H9 (cell line): Measurements from ENCODE around the gene TARP.

ENCODE experiments used
- DNase-seq: peaks from one replicate; pipeline ENCODE4 v3.0.0-alpha.2; 2017
- H2AFZ ChIP-seq: one replicate; pipeline ENCODE4 v1.6.1; 2013; ENCODE audit warnings: mild to moderate bottlenecking, low read length, control low read depth, moderate library complexity
- H2AK5ac ChIP-seq: 2 replicates; pipeline ENCODE4 v1.6.1; 2013; ENCODE audit warnings: low read length, control low read depth, mixed read lengths; ENCODE audit not compliant: insufficient read length
- H2BK120ac ChIP-seq: one replicate; pipeline ENCODE4 v1.6.1; 2013; ENCODE audit warnings: low read depth, mild to moderate bottlenecking, low read length, control low read depth, inconsistent platforms; ENCODE audit not compliant: poor library complexity, severe bottlenecking
- H2BK12ac ChIP-seq: 2 replicates; pipeline ENCODE4 v1.6.1; 2013; ENCODE audit warnings: low read length, control low read depth, mixed read lengths, low read depth; ENCODE audit not compliant: insufficient read length
- H2BK15ac ChIP-seq: 2 replicates; pipeline ENCODE4 v1.6.1; 2013; ENCODE audit warnings: low read depth, low read length, control low read depth
- H2BK20ac ChIP-seq: one replicate; pipeline ENCODE4 v1.6.1; 2013; ENCODE audit warnings: low read depth, mild to moderate bottlenecking, low read length, control low read depth, inconsistent platforms; ENCODE audit not compliant: poor library complexity, severe bottlenecking
- H2BK5ac ChIP-seq: 2 replicates; pipeline ENCODE4 v1.6.1; 2013; ENCODE audit warnings: low read length, control low read depth, mixed read lengths; ENCODE audit not compliant: insufficient read length
- H3K14ac ChIP-seq: 2 replicates; pipeline ENCODE4 v1.6.1; 2013; ENCODE audit warnings: low read length, control low read depth; ENCODE audit not compliant: insufficient read depth
- H3K18ac ChIP-seq: 2 replicates; pipeline ENCODE4 v1.6.1; 2013; ENCODE audit warnings: low read depth, mild to moderate bottlenecking, mixed read lengths, low read length, control low read depth; ENCODE audit not compliant: insufficient read length
- H3K23ac ChIP-seq: 2 replicates; pipeline ENCODE4 v1.6.1; 2013; ENCODE audit warnings: low read length, control low read depth, mixed read lengths, low read depth; ENCODE audit not compliant: insufficient read length
- H3K23me2 ChIP-seq: 2 replicates; pipeline ENCODE4 v1.6.1; 2013; ENCODE audit warnings: low read depth, mild to moderate bottlenecking, mixed read lengths, low read length, control low read depth; ENCODE audit not compliant: insufficient read length, poor library complexity, severe bottlenecking
- H3K27ac ChIP-seq: 2 replicates; pipeline ENCODE4 v1.5.1; 2013; ENCODE audit warnings: low read length, control low read depth, mixed read lengths, low read depth; ENCODE audit not compliant: insufficient read length
- H3K27me3 ChIP-seq: 2 replicates; pipeline ENCODE4 v1.6.1; 2013; ENCODE audit warnings: low read length, control low read depth, inconsistent platforms; ENCODE audit not compliant: insufficient read depth
- H3K4ac ChIP-seq: 2 replicates; pipeline ENCODE4 v1.6.1; 2013; ENCODE audit warnings: low read depth, mild to moderate bottlenecking, control low read depth, inconsistent platforms, low read length, moderate library complexity
- H3K4me1 ChIP-seq: 2 replicates; pipeline ENCODE4 v1.6.1; 2013; ENCODE audit warnings: low read length, control low read depth, inconsistent platforms; ENCODE audit not compliant: insufficient read depth
- H3K4me2 ChIP-seq: 2 replicates; pipeline ENCODE4 v1.6.1; 2013; ENCODE audit warnings: low read length, control low read depth, mixed read lengths; ENCODE audit not compliant: insufficient read length, insufficient read depth
- H3K56ac ChIP-seq: 2 replicates; pipeline ENCODE4 v1.6.1; 2013; ENCODE audit warnings: low read depth, mild to moderate bottlenecking, mixed read lengths, low read length, control low read depth; ENCODE audit not compliant: insufficient read length
- H3K79me1 ChIP-seq: 2 replicates; pipeline ENCODE4 v1.6.1; 2013; ENCODE audit warnings: low read depth, mild to moderate bottlenecking, moderate library complexity, low read length, control low read depth, inconsistent platforms; ENCODE audit not compliant: insufficient read depth, poor library complexity, severe bottlenecking
- H3K79me2 ChIP-seq: 2 replicates; pipeline ENCODE4 v1.6.1; 2013; ENCODE audit warnings: low read length, control low read depth, inconsistent platforms; ENCODE audit not compliant: insufficient read depth
- H3K9ac ChIP-seq: 2 replicates; pipeline ENCODE4 v1.6.1; 2013; ENCODE audit warnings: low read length, control low read depth, mixed read lengths; ENCODE audit not compliant: insufficient read length; ENCODE audit errors: extremely low read depth
- H3K9me3 ChIP-seq: one replicate; pipeline ENCODE4 v1.6.1; 2013; ENCODE audit warnings: low read depth, low read length, inconsistent platforms; ENCODE audit not compliant: control insufficient read depth
- H3T11ph ChIP-seq: one replicate; pipeline ENCODE4 v1.6.1; 2013; ENCODE audit warnings: mild to moderate bottlenecking, low read length, control low read depth, inconsistent platforms
- H4K20me1 ChIP-seq: one replicate; pipeline ENCODE4 v1.6.1; 2013; ENCODE audit not compliant: control insufficient read depth, insufficient read length, insufficient read depth
- H4K5ac ChIP-seq: 2 replicates; pipeline ENCODE4 v1.6.1; 2013; ENCODE audit warnings: low read depth, mild to moderate bottlenecking, mixed read lengths, low read length, control low read depth; ENCODE audit not compliant: insufficient read length
- H4K8ac ChIP-seq: replicated peaks from 2 replicates; pipeline ENCODE4 v1.6.1; 2013; ENCODE audit warnings: low read length, control low read depth, mixed read lengths, low read depth; ENCODE audit not compliant: insufficient read length
- H4K91ac ChIP-seq: 2 replicates; pipeline ENCODE4 v1.6.1; 2013; ENCODE audit warnings: low read depth, mild to moderate bottlenecking, moderate library complexity, mixed read lengths, low read length, control low read depth; ENCODE audit not compliant: insufficient read length
- H3K27ac Mint-ChIP-seq, 3 experiments: 2 replicates in 2 of 3; 3 replicates in 1 of 3; pipeline ENCODE4 v1.8.0; 2020 to 2021; ENCODE audit warnings: mixed read lengths in 3 of 3, mild to moderate bottlenecking in 1 of 3, moderate library complexity in 1 of 3
- H3K27me3 Mint-ChIP-seq: 2 replicates; pipeline ENCODE4 v1.8.0; 2021; ENCODE audit warnings: low read depth, mild to moderate bottlenecking, moderate library complexity, mixed read lengths
- H3K36me3 Mint-ChIP-seq, 3 experiments: 2 replicates in 2 of 3; 3 replicates in 1 of 3; pipeline ENCODE4 v1.8.0; 2020 to 2021; ENCODE audit warnings: low read depth in 3 of 3, mixed read lengths in 3 of 3; ENCODE audit not compliant: insufficient read depth in 1 of 3
- H3K4me1 Mint-ChIP-seq, 2 experiments: 2 replicates each; pipeline ENCODE4 v1.8.0; 2020; ENCODE audit warnings: mixed read lengths in 2 of 2
- H3K4me3 Mint-ChIP-seq, 2 experiments: 2 replicates in 1 of 2; 3 replicates in 1 of 2; pipeline ENCODE4 v1.8.0; 2020 to 2021; ENCODE audit warnings: mild to moderate bottlenecking in 2 of 2, mixed read lengths in 2 of 2, moderate library complexity in 1 of 2
- H3K9me3 Mint-ChIP-seq, 2 experiments: 2 replicates in 1 of 2; 3 replicates in 1 of 2; pipeline ENCODE4 v1.8.0; 2020; ENCODE audit warnings: mild to moderate bottlenecking in 2 of 2, mixed read lengths in 2 of 2, moderate library complexity in 1 of 2
- WGBS: extraction: QIAGEN DNeasy Blood & Tissue Kit; methylation state at CpG from one replicate; pipeline ENCODE4 v1.1.7; 2013; ENCODE audit warnings: missing lambda C conversion rate, low lambda C conversion rate, mixed read lengths; ENCODE audit not compliant: insufficient read length; ENCODE audit errors: extremely low coverage; 5-methylcytosine and 5-hydroxymethylcytosine counted together
- TF ChIP-seq, protein P1 (sequence below): fragments of 200-600 bp; sonication (generic); conservative IDR thresholded peaks from 3 replicates; pipeline ENCODE4 v1.8.0; 2021; ENCODE audit warnings: antibody characterized with exemption, mild to moderate bottlenecking

TARP gene

DNA sequence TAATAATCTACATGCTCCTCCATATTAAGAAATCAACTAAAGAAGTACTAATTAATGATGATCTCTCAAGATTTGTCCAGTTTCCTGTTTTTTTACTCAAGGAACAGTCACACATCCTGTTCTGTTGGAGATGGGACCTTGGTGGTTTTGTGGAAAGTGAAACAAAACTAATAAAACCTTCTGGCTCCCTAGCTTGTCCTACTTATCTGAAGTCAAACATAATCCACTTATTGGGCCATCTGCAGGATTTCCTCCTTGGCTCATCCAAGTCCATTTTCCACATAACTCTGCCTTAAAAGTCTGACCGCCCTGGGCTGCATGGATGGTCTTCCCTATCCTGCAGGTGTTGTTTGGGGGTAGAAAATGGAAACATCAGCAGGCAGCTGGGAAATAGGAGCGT, 39.4 kb upstream of the TARP start:
- Histone ChIP-seq H4K5ac (no peak overlapping the region), H3K23me2 (no peaks in the 10 kb centered on the region), H3K4ac (no peak overlapping the region), H3K79me2 (no peaks in the 10 kb centered on the region), H2BK20ac (no peak overlapping the region), H3T11ph (no peak overlapping the region), H3K27ac (no peak overlapping the region), H4K91ac (no peak overlapping the region), H3K4me2 (no peak overlapping the region), H2BK120ac (no peak overlapping the region), H2BK15ac (no peak overlapping the region), H3K79me1 (no peaks in the 10 kb centered on the region), H2AK5ac (no peak overlapping the region), H3K9me3 (no peaks in the 10 kb centered on the region), H3K27me3 (no peaks in the 10 kb centered on the region), H2BK12ac (no peak overlapping the region), H3K23ac (no peak overlapping the region), H2AFZ (no peak overlapping the region), H3K14ac (no peak overlapping the region), H4K20me1 (no peaks in the 10 kb centered on the region), H3K18ac (no peak overlapping the region), H3K4me1 (no peaks in the 10 kb centered on the region), H3K9ac (no peak overlapping the region), H2BK5ac (no peak overlapping the region), H4K8ac (no peak overlapping the region), H3K56ac (no peak overlapping the region)
- no peak for DNase-seq
- no CpG with 5 or more reads among the region's 2 CpGs for WGBS
- Mint-ChIP-seq H3K27me3 (no peaks in the 10 kb centered on the region), H3K36me3 (no peaks in the 10 kb centered on the region), H3K4me1 (peaks cover under 1 to 1% of the 10 kb centered on the region in 2 experiments; a peak in 3 of 4 replicates), H3K9me3 (no peaks in the 10 kb centered on the region), H3K4me3 (no peak overlapping the region), H3K27ac (no peak overlapping the region)
- TF ChIP-seq, protein P1, sequence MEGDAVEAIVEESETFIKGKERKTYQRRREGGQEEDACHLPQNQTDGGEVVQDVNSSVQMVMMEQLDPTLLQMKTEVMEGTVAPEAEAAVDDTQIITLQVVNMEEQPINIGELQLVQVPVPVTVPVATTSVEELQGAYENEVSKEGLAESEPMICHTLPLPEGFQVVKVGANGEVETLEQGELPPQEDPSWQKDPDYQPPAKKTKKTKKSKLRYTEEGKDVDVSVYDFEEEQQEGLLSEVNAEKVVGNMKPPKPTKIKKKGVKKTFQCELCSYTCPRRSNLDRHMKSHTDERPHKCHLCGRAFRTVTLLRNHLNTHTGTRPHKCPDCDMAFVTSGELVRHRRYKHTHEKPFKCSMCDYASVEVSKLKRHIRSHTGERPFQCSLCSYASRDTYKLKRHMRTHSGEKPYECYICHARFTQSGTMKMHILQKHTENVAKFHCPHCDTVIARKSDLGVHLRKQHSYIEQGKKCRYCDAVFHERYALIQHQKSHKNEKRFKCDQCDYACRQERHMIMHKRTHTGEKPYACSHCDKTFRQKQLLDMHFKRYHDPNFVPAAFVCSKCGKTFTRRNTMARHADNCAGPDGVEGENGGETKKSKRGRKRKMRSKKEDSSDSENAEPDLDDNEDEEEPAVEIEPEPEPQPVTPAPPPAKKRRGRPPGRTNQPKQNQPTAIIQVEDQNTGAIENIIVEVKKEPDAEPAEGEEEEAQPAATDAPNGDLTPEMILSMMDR = no peak
